Adrenal gland (tissue), 5 donors: ENCODE results near the gene SRSF11.

Experiments
- POLR2A ChIP-seq, 2 donors: fragments of 450-650 bp; IDR thresholded peaks; one replicate each; pipeline ENCODE4 v1.6.1; 2017; ENCODE audit warnings: antibody characterized with exemption in 2 of 2, mild to moderate bottlenecking in 2 of 2, moderate library complexity in 1 of 2
- TF ChIP-seq, protein P1 (sequence below), 6 experiments: fragments of 450-650 bp in 4 of 6; fragments of 200-600 bp in 2 of 6; sonication (generic) in 1 of 6; IDR thresholded peaks; 1 replicate in 5 of 6; 2 replicates in 1 of 6; pipeline versions ENCODE4 v1.5.1 to v1.8.0; 2016 to 2021; ENCODE audit warnings: antibody characterized with exemption in 6 of 6, mild to moderate bottlenecking in 2 of 6, moderate library complexity in 1 of 6
- donor health status: DM: no; HTN: no; CAD: no.

DNA sequence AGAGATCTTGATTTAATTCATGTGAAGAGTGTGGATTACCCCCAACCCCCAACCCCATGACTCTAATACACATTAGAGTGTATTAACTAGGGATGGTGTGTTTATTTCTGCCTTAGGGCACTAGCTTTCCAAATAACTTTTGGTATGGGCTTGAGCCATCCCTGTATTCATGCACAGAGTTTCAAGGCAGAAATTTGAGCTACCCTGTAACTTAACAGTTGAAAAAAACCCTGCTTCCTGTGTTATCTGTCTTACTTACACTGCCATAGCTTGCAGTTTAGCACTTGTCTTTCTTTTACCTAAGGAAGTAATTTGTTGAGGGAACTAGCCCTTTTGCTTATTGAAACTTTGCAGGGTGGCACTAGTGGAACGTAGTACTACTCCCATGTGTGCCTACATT, 6.3 kb downstream of the SRSF11 start:
- no peak for TF ChIP-seq POLR2A (IDR thresholded peaks at IDR 0.05)
- TF ChIP-seq, protein P1, sequence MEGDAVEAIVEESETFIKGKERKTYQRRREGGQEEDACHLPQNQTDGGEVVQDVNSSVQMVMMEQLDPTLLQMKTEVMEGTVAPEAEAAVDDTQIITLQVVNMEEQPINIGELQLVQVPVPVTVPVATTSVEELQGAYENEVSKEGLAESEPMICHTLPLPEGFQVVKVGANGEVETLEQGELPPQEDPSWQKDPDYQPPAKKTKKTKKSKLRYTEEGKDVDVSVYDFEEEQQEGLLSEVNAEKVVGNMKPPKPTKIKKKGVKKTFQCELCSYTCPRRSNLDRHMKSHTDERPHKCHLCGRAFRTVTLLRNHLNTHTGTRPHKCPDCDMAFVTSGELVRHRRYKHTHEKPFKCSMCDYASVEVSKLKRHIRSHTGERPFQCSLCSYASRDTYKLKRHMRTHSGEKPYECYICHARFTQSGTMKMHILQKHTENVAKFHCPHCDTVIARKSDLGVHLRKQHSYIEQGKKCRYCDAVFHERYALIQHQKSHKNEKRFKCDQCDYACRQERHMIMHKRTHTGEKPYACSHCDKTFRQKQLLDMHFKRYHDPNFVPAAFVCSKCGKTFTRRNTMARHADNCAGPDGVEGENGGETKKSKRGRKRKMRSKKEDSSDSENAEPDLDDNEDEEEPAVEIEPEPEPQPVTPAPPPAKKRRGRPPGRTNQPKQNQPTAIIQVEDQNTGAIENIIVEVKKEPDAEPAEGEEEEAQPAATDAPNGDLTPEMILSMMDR (IDR thresholded peaks at IDR 0.05) = no peak
